Right lobe of liver (tissue), 4 donors: ENCODE measurements around the gene TMOD1.
"Not testable (repeated sequence)": the region's sequence is repeated elsewhere in the genome, so short reads cannot be mapped to it uniquely, and the experiment has no call there.

ENCODE experiments used
- CTCF ChIP-seq, 4 donors: fragments of 200-600 bp in 3 of 4; fragments of 450-650 bp in 1 of 4; IDR thresholded peaks; one replicate each; pipeline versions ENCODE4 v1.5.1 to v1.8.0; 2016 to 2022; ENCODE audit warnings: antibody characterized with exemption in 4 of 4, mild to moderate bottlenecking in 2 of 4
- POLR2A ChIP-seq: fragments of 450-650 bp; IDR thresholded peaks from one replicate; pipeline ENCODE4 v1.6.1; 2017; ENCODE audit warnings: antibody characterized with exemption, mild to moderate bottlenecking
- donor health status: DM: no; HTN: no; CAD: no.
- donor health status: DM: no; HTN: no; CAD: no.
- donor health status: DM: no; HTN: yes; CAD: no.

- not testable (repeated sequence) for TF ChIP-seq CTCF (IDR thresholded peaks at IDR 0.05); POLR2A
These were observed 121.0 kb downstream of the TMOD1 start for GRCh38 chr9:97622483-97622882.
